GM21529 (cell line): ENCODE results near the gene TUBA3D.
"Not testable (repeated sequence)": the region's sequence is repeated elsewhere in the genome, so short reads cannot be mapped to it uniquely, and the experiment has no call there.

Source experiments
- ATAC-seq: cut with Tn5 transposase; IDR thresholded peaks from one replicate; pipeline ENCODE4 v1.9.1; 2021; ENCODE audit not compliant: unreplicated experiment

The TUBA3D gene

GRCh38 chr2:131483981-131484820, 8.3 kb downstream of the TUBA3D start:
- ATAC-seq, result not testable (repeated sequence)

- not testable (repeated sequence) for ATAC-seq
These were observed 9.1 kb downstream of the TUBA3D start for GRCh38 chr2:131484906-131485460.

GRCh38 chr2:131486201-131486902, 10.4 kb downstream of the TUBA3D start:
- ATAC-seq, result not testable (repeated sequence)

- no peak for ATAC-seq
These were observed 12.6 kb downstream of the TUBA3D start for GRCh38 chr2:131488306-131489205.

- peak; percentile 19 for ATAC-seq
These were observed 14.9 kb downstream of the TUBA3D start for GRCh38 chr2:131490616-131491468.

- ATAC-seq, result peak; percentile 1
These were observed 15.5 kb downstream of the TUBA3D start for GRCh38 chr2:131491469-131491836.

GRCh38 chr2:131492015-131492417, 16.1 kb downstream of the TUBA3D start, which contains the start of gene MZT2A:
Gene MZT2A, minus strand, starts transcription at chr2:131492397. Its CDS starts 21 bp downstream, at chr2:131492376.
- ATAC-seq, result peak; percentile 9

GRCh38 chr2:131492418-131493198, 16.7 kb downstream of the TUBA3D start:
- peak; percentile 66 for ATAC-seq

- ATAC-seq, result peak; percentile 15
These were observed 17.5 kb downstream of the TUBA3D start for GRCh38 chr2:131493199-131493968.

GRCh38 chr2:131495506-131495905, 19.6 kb downstream of the TUBA3D start:
- ATAC-seq, result not testable (repeated sequence)

GRCh38 chr2:131498321-131498973, 22.5 kb downstream of the TUBA3D start:
- ATAC-seq, result peak; percentile 91

GRCh38 chr2:131503587-131503986, 27.7 kb downstream of the TUBA3D start:
- ATAC-seq, result not testable (repeated sequence)

GRCh38 chr2:131504082-131504750, 28.3 kb downstream of the TUBA3D start:
- not testable (repeated sequence) for ATAC-seq

- ATAC-seq, result no peak
These were observed 33.7 kb downstream of the TUBA3D start for GRCh38 chr2:131509615-131510014.

GRCh38 chr2:131511291-131511968, 35.5 kb downstream of the TUBA3D start:
- not testable (repeated sequence) for ATAC-seq
